Esophagus mucosa (tissue), 1 donor: Measurements from ENCODE around the gene TMEFF2. TPM values are rescaled to one million over a fixed set of nuclear protein-coding genes. Genes with fewer than 3 reads are reported as not detected.

Experiments
- ATAC-seq: fragments of 200-7000 bp; cut with Tn5 transposase; one replicate; pipeline ENCODE4 v1.9.1; 2020
- total RNA-seq: library from RNA; stranded (reverse); gene quantifications from one replicate; pipeline ENCODE4 v1.2.4, GENCODE V29; 2023
- donor health status: DM: yes; HTN: yes; CAD: no.

Gene TMEFF2
- total RNA-seq, 1 donor from 2014 or later: not detected

GRCh38 chr2:192007581-192008228, 187.0 kb downstream of the TMEFF2 start:
- ATAC-seq: no peak

- ATAC-seq: no peak
Measured at GRCh38 chr2:192005211-192005610, 189.5 kb downstream of the TMEFF2 start.

GRCh38 chr2:192004188-192004963, 190.4 kb downstream of the TMEFF2 start:
- ATAC-seq: no peak

GRCh38 chr2:192002418-192002817, 192.3 kb downstream of the TMEFF2 start:
- no peak for ATAC-seq

GRCh38 chr2:192000196-192000980, 194.3 kb downstream of the TMEFF2 start:
- peak; percentile 20 for ATAC-seq

GRCh38 chr2:191999101-191999841, 195.5 kb downstream of the TMEFF2 start:
- no peak for ATAC-seq

GRCh38 chr2:191995285-191995684, 199.4 kb downstream of the TMEFF2 start:
- ATAC-seq: no peak

GRCh38 chr2:191994749-191995148, 200.0 kb downstream of the TMEFF2 start:
- no peak for ATAC-seq

- ATAC-seq: no peak
Measured at GRCh38 chr2:191991442-191991841, 203.3 kb downstream of the TMEFF2 start.

- ATAC-seq: no peak
Measured at GRCh38 chr2:191985740-191986139, 209.0 kb downstream of the TMEFF2 start.

GRCh38 chr2:191983591-191983990, 211.1 kb downstream of the TMEFF2 start:
- no peak for ATAC-seq

GRCh38 chr2:191983186-191983585, 211.5 kb downstream of the TMEFF2 start:
- ATAC-seq: no peak

- ATAC-seq: no peak
Measured at GRCh38 chr2:191981706-191982105, 213.0 kb downstream of the TMEFF2 start.

- ATAC-seq: no peak
Measured at GRCh38 chr2:191980483-191980882, 214.2 kb downstream of the TMEFF2 start.

- ATAC-seq: no peak
Measured at GRCh38 chr2:191979221-191979730, 215.5 kb downstream of the TMEFF2 start.

- ATAC-seq: no peak
Measured at GRCh38 chr2:191977754-191978153, 217.0 kb downstream of the TMEFF2 start.

GRCh38 chr2:191976436-191976835, 218.3 kb downstream of the TMEFF2 start:
- no peak for ATAC-seq

- no peak for ATAC-seq
Measured at GRCh38 chr2:191974676-191975075, 220.1 kb downstream of the TMEFF2 start.

- ATAC-seq: no peak
Measured at GRCh38 chr2:191970867-191971266, 223.9 kb downstream of the TMEFF2 start.

- ATAC-seq: no peak
Measured at GRCh38 chr2:191968120-191968519, 226.6 kb downstream of the TMEFF2 start.

- ATAC-seq: no peak
Measured at GRCh38 chr2:191965733-191966132, 229.0 kb downstream of the TMEFF2 start.

- ATAC-seq: no peak
Measured at GRCh38 chr2:191961556-191961955, 233.2 kb downstream of the TMEFF2 start.
